KMS-11 (cell line): ENCODE data around the gene MYO1H.

Experiments used
- H2AFZ ChIP-seq: fragments of 200-600 bp; sonication (generic); 2 replicates; pipeline ENCODE4 v1.6.1; 2016; ENCODE audit warnings: antibody characterized with exemption, mixed run types, low read depth
- H3K27ac ChIP-seq: fragments of 200-600 bp; sonication (generic); 2 replicates; pipeline ENCODE4 v1.6.1; 2016; ENCODE audit warnings: mild to moderate bottlenecking, mixed run types
- H3K27me3 ChIP-seq: fragments of 200-600 bp; sonication (generic); 2 replicates; pipeline ENCODE4 v1.6.1; 2017; ENCODE audit warnings: mild to moderate bottlenecking, low read depth, mixed run types, moderate library complexity; ENCODE audit not compliant: insufficient read depth
- H3K36me3 ChIP-seq: fragments of 200-600 bp; sonication (generic); 2 replicates; pipeline ENCODE4 v1.6.1; 2017; ENCODE audit warnings: mild to moderate bottlenecking, mixed run types; ENCODE audit not compliant: insufficient read depth
- H3K4me1 ChIP-seq: fragments of 200-600 bp; sonication (generic); 2 replicates; pipeline ENCODE4 v1.6.1; 2016; ENCODE audit warnings: mild to moderate bottlenecking, low read depth, mixed run types; ENCODE audit not compliant: poor library complexity, severe bottlenecking
- H3K4me2 ChIP-seq: fragments of 200-600 bp; sonication (generic); 2 replicates; pipeline ENCODE4 v1.7.0; 2016; ENCODE audit warnings: mild to moderate bottlenecking, mixed run types
- H3K4me3 ChIP-seq: fragments of 200-600 bp; sonication (generic); IDR thresholded peaks from 2 replicates; pipeline ENCODE4 v1.6.1; 2017; ENCODE audit warnings: low read depth, low read length, mixed read lengths; ENCODE audit not compliant: insufficient read depth
- H3K79me2 ChIP-seq: fragments of 200-600 bp; sonication (generic); 2 replicates; pipeline ENCODE4 v1.6.1; 2016; ENCODE audit warnings: low read depth, mixed run types; ENCODE audit not compliant: insufficient read depth
- H3K9ac ChIP-seq: fragments of 200-600 bp; sonication (generic); 2 replicates; pipeline ENCODE4 v1.6.1; 2016; ENCODE audit warnings: mild to moderate bottlenecking, mixed run types
- H4K20me1 ChIP-seq: fragments of 200-600 bp; sonication (generic); 2 replicates; pipeline ENCODE4 v1.6.1; 2016; ENCODE audit warnings: mild to moderate bottlenecking, mixed run types; ENCODE audit not compliant: insufficient read depth
- TF ChIP-seq, protein P1 (sequence below): fragments of 200-600 bp; sonication (generic); conservative IDR thresholded peaks from 2 replicates; pipeline ENCODE4 v1.6.1; 2017; ENCODE audit warnings: low read depth, mild to moderate bottlenecking, antibody characterized with exemption, low read length, moderate library complexity, mixed read lengths

Gene MYO1H

DNA sequence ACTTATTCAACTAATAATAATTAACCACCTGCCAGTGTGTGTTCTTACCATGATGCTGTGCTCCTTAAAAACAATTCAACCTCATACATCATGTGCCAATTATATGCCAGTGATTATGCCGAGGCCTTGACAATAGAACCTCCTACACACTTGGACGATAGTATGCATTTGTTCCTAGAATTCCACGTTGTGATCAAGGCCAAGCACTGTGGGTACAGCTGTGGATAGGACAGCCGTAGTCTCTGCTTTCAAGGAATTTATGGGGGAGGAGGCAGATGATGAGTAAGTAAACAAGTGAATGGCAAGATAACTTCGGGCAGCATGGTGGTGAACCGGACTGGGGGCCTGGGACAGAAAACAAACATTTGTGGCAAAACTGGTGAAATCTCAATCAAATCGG lies 18.0 kb upstream of the MYO1H start:
- no peaks in the 10 kb centered on the region for H3K27me3 ChIP-seq
- no peak overlapping the region for H3K4me3 ChIP-seq
- no peak overlapping the region for H3K27ac ChIP-seq
- H4K20me1 ChIP-seq, result no peaks in the 10 kb centered on the region
- H3K9ac ChIP-seq, result no peak overlapping the region
- no peaks in the 10 kb centered on the region for H3K36me3 ChIP-seq
- TF ChIP-seq, protein P1, sequence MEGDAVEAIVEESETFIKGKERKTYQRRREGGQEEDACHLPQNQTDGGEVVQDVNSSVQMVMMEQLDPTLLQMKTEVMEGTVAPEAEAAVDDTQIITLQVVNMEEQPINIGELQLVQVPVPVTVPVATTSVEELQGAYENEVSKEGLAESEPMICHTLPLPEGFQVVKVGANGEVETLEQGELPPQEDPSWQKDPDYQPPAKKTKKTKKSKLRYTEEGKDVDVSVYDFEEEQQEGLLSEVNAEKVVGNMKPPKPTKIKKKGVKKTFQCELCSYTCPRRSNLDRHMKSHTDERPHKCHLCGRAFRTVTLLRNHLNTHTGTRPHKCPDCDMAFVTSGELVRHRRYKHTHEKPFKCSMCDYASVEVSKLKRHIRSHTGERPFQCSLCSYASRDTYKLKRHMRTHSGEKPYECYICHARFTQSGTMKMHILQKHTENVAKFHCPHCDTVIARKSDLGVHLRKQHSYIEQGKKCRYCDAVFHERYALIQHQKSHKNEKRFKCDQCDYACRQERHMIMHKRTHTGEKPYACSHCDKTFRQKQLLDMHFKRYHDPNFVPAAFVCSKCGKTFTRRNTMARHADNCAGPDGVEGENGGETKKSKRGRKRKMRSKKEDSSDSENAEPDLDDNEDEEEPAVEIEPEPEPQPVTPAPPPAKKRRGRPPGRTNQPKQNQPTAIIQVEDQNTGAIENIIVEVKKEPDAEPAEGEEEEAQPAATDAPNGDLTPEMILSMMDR, result no peak
- no peaks in the 10 kb centered on the region for H3K4me1 ChIP-seq
- H3K79me2 ChIP-seq, result no peaks in the 10 kb centered on the region
- H3K4me2 ChIP-seq, result no peak overlapping the region
- H2AFZ ChIP-seq, result no peak overlapping the region

DNA sequence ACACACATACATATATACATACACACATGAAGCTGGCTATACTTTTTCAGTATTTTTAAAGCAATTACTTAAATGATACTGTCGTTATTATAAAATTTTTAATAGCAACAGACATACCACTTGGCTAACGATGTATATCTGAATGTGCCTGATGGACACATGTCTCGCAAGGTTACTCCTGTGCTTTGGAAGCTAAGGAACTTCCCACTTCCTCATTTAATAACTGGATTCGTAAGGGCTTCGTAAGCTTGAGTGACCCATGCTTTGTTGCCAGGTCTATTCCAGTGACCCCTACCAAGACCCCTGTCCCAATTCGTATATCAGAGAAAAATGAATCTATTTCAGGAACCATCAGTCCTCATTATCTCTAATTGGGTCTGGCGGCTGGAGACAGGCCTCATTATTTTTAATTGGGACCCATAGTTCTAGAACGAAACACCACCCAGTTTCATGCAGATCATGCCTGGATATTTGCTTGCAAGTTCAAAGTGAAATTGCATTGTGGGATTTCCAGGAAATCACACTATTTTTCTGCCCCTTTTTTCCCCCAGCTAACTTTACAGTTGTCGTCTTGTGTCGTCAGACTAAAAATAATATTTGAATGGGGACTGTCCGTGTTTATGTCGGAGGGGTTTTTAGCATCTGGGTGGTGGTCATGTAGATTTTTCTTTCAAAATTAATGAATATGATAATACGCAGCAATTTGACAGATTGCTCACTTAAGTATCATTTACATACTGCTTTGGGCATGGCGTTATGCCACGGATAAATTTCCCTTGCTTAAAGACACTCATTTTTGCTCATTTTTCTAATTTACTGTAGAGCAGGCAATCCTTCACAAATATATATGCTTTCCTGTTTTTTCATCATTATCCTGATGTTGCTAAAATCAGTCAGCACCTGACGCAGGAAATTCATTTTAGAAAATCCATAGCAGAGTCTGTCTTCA lies 17.1 kb upstream of the MYO1H start:
- Histone ChIP-seq H3K4me2 (no peak overlapping the region), H3K4me3 (no peak overlapping the region), H3K36me3 (no peaks in the 10 kb centered on the region), H3K27me3 (no peaks in the 10 kb centered on the region), H3K79me2 (no peaks in the 10 kb centered on the region), H3K9ac (no peak overlapping the region), H3K27ac (no peak overlapping the region), H3K4me1 (no peaks in the 10 kb centered on the region), H4K20me1 (no peaks in the 10 kb centered on the region), H2AFZ (no peak overlapping the region)
- TF ChIP-seq, protein P1, result no peak

GRCh38 chr12:109331301-109331952 lies 16.3 kb upstream of the MYO1H start:
- no peaks in the 10 kb centered on the region for H3K27me3 ChIP-seq
- no peaks in the 10 kb centered on the region for H3K36me3 ChIP-seq
- no peak overlapping the region for H3K4me2 ChIP-seq
- H2AFZ ChIP-seq, result no peak overlapping the region
- no peaks in the 10 kb centered on the region for H3K79me2 ChIP-seq
- H4K20me1 ChIP-seq, result no peaks in the 10 kb centered on the region
- no peak overlapping the region for H3K27ac ChIP-seq
- H3K4me1 ChIP-seq, result no peaks in the 10 kb centered on the region
- TF ChIP-seq, protein P1, result no peak
- no peak overlapping the region for H3K9ac ChIP-seq
- H3K4me3 ChIP-seq, result no peak overlapping the region

- TF ChIP-seq, protein P1, result no peak
- Histone ChIP-seq H2AFZ (no peak overlapping the region), H3K36me3 (no peaks in the 10 kb centered on the region), H3K4me3 (no peak overlapping the region), H3K4me1 (no peaks in the 10 kb centered on the region), H3K27ac (no peak overlapping the region), H4K20me1 (no peaks in the 10 kb centered on the region), H3K9ac (no peak overlapping the region), H3K27me3 (no peaks in the 10 kb centered on the region), H3K79me2 (no peaks in the 10 kb centered on the region), H3K4me2 (no peak overlapping the region)
Observed at GRCh38 chr12:109334887-109335286, 12.8 kb upstream of the MYO1H start.
